ENCODE results near the gene MOK.

- TF ChIP-seq POLR2A (IDR thresholded peaks at IDR 0.05; ENCODE audit: low read length) (no peak), GATA1 (IDR thresholded peaks at IDR 0.05; ENCODE audit: low read depth, low read length) (no peak)
Observed at GRCh38 chr14:102275866-102276265, 29.1 kb downstream of the MOK start.
